GM12873 (cell line): ENCODE results near the gene MYO7B.

ENCODE experiments used
- TF ChIP-seq, protein P1 (sequence below): IDR thresholded peaks from 2 replicates; pipeline ENCODE4 v1.5.1; 2012; ENCODE audit warnings: low read depth, mild to moderate bottlenecking, moderate library complexity, low read length, control low read depth; ENCODE audit not compliant: insufficient read depth; ENCODE audit errors: missing control alignments

MYO7B gene

GRCh38 chr2:127678991-127679390 lies 143.5 kb downstream of the MYO7B start:
- TF ChIP-seq, protein P1, sequence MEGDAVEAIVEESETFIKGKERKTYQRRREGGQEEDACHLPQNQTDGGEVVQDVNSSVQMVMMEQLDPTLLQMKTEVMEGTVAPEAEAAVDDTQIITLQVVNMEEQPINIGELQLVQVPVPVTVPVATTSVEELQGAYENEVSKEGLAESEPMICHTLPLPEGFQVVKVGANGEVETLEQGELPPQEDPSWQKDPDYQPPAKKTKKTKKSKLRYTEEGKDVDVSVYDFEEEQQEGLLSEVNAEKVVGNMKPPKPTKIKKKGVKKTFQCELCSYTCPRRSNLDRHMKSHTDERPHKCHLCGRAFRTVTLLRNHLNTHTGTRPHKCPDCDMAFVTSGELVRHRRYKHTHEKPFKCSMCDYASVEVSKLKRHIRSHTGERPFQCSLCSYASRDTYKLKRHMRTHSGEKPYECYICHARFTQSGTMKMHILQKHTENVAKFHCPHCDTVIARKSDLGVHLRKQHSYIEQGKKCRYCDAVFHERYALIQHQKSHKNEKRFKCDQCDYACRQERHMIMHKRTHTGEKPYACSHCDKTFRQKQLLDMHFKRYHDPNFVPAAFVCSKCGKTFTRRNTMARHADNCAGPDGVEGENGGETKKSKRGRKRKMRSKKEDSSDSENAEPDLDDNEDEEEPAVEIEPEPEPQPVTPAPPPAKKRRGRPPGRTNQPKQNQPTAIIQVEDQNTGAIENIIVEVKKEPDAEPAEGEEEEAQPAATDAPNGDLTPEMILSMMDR = no peak

DNA sequence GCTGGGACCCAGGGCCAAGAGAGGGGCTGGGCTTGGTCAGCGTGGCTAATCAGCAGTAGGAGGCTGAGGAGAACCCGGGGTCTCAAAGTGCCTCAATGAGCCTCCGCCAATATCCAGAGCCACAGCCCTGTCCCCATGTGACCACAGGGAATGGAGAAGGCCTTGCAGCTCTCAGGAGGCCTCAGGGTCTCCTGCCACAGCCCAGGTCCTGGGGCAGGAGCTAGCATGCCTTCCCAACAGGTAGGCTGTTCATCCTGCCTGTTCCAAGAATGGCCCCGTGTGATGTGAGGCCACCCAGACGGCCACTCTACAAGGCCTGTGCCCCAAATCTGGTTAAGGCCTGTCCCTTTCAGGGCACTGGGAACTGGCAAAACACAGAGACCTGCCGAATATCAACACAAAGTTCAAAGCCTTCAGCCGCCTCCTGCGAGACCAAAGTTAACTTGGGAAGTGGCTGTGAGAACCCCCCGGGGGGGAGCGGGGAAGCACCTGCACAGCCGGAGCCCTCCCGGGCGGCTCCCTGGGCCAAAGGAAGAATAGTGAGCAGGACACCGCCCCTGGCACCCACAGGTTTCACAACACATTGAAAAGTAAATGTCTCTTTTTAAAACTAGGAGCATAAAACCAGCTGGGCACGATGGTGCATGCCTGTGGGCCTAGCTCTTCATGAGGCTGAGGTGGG lies 144.3 kb downstream of the MYO7B start:
- TF ChIP-seq, protein P1 = no peak

DNA sequence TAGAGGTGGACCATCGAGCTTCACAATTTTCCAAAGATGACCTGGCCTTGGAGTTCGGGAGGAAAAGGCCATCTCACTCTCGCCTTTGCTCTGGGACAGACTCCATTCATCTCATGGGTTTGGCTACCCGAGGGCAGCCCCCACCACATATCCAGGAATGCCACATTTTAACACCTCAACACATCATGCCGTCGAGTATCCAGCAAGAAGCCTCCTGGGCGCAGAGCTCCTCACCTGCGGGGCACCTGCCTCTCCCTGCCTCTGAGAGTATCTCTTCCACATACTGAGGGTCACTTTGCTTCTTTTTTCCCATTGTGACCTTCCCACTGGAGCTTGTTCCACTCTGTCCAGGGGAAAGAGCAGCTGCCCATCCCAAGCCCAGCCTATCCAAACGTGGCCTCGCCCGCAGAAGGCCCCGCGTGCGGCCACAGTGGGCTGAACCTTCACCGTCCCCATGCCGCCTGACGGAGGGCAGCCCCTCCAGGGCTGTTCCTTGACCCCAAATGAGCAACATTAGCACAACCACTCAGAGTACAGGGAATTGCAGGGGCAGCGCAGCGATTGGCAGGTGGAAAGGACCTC lies 145.3 kb downstream of the MYO7B start:
- TF ChIP-seq, protein P1 = no peak

- TF ChIP-seq, protein P1 = no peak
Observed at GRCh38 chr2:127681288-127681804, 145.9 kb downstream of the MYO7B start.

- TF ChIP-seq, protein P1 = no peak
Observed at GRCh38 chr2:127681976-127682857, 146.7 kb downstream of the MYO7B start.

DNA sequence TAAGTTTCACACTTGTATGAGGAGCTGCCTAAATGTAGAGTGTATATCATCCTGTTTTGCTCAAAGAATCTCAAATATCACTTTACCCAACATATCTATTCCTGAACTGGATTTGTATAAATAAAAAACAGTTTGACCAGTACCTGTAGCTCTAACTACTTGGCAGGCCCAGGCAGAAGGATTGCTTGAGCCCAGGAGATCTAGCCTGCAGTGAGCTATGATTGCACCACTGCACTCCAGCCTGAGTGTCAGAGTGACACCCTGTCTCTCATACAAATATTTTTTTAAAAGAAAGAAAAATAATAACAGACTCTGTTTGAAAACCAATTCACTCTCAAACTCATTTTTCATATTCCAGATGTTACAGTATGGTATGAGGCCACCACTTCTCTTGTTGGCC lies 147.6 kb downstream of the MYO7B start:
- TF ChIP-seq, protein P1 = no peak

DNA sequence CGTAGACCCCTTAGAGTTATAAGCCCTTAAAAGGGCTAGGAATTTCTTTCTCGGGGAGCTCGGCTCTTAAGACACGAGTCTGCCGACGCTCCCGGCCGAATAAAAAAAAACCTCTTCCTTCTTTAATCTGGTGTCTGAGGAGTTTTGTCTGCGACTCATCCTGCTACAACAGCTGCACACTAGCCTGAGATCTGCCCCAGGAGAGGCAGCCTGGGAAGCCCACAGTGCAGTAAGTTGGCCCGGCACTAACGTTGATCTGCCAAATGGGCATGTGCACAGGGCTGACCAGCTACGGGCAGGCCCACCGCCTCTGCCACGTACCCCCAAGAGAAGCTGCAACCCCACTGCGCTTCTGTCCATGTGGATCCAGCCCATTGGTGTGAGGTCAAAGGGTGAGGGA lies 148.3 kb downstream of the MYO7B start:
- TF ChIP-seq, protein P1 = no peak
